Duodenal mucosa (tissue), 2 donors: ENCODE measurements around the gene PRSS33.

Experiments
- H3K27ac ChIP-seq: one replicate; pipeline ENCODE4 v1.7.0; 2013; ENCODE audit warnings: low read depth, low read length
- H3K27me3 ChIP-seq, 2 donors: one replicate each; pipeline ENCODE4 v1.7.0; 2013; ENCODE audit warnings: low read length in 2 of 2, control low read depth in 1 of 2; ENCODE audit not compliant: insufficient read depth in 2 of 2, control insufficient read depth in 1 of 2
- H3K36me3 ChIP-seq, 2 donors: one replicate each; pipeline ENCODE4 v1.7.0; 2013; ENCODE audit warnings: low read length in 2 of 2, control low read depth in 1 of 2; ENCODE audit not compliant: insufficient read depth in 2 of 2, control insufficient read depth in 1 of 2
- H3K4me1 ChIP-seq, 2 donors: one replicate each; pipeline ENCODE4 v1.7.0; 2013; ENCODE audit warnings: low read length in 2 of 2, control low read depth in 1 of 2; ENCODE audit not compliant: insufficient read depth in 2 of 2, control insufficient read depth in 1 of 2
- H3K4me3 ChIP-seq, 2 donors: one replicate each; pipeline ENCODE4 v1.7.0; 2013; ENCODE audit warnings: low read length in 2 of 2, low read depth in 1 of 2
- H3K9ac ChIP-seq, 2 donors: one replicate each; pipeline ENCODE4 v1.7.0; 2013; ENCODE audit warnings: low read length in 2 of 2, low read depth in 1 of 2
- H3K9me3 ChIP-seq, 2 donors: one replicate each; pipeline ENCODE4 v1.7.0; 2013; ENCODE audit warnings: low read length in 2 of 2, control low read depth in 1 of 2; ENCODE audit not compliant: control insufficient read depth in 1 of 2

Gene PRSS33

DNA sequence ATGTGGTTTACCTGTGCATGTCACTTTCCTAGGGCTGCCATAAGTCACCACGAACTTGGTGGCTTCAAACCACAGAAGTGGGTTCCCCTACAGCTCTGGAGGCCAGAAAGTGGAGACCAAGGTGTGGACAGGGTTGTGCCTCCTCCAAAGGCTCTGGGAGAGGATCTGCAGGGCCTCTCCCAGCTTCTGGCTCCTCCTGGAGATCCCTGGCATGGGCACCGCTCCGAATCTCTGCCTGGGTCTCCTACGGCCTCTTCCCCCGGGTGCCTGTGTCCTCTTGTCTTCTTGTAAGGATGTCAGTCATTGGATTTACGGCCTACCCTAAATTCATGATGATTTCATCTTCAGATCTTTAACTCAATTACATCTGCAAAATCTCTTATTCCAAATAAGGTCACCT, 37.4 kb downstream of the PRSS33 start:
- Histone ChIP-seq H3K27me3 (no peaks in the 10 kb centered on the region), H3K4me1 (peaks cover 17% of the 10 kb centered on the region in 2 donors), H3K36me3 (no peaks in the 10 kb centered on the region), H3K9me3 (no peaks in the 10 kb centered on the region), H3K9ac (no peak overlapping the region), H3K27ac (no peak overlapping the region), H3K4me3 (no peak overlapping the region)

DNA sequence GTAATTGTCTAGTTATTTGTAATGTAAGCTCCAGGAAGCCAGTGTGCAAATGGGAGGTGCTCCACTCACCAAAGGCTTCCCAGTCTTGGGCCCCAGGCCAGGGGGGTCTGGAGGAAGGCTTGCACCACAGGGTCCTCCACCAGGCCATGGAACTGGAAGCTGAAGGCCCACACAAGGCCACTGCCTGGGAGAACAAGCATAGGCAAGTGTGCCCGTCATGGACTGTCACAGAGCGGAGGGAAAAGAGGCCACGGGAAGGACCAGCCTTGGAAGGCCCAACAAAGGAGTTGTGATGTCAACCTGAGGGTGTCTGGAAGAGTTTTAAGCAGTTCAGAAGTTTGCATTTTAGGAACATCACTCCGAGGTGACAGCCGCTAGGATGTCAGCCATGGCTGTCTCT, 37.9 kb downstream of the PRSS33 start:
- Histone ChIP-seq H3K36me3 (no peaks in the 10 kb centered on the region), H3K9ac (no peak overlapping the region), H3K27me3 (no peaks in the 10 kb centered on the region), H3K27ac (no peak overlapping the region), H3K9me3 (no peaks in the 10 kb centered on the region), H3K4me3 (no peak overlapping the region), H3K4me1 (peaks cover 13% of the 10 kb centered on the region in 2 donors)

DNA sequence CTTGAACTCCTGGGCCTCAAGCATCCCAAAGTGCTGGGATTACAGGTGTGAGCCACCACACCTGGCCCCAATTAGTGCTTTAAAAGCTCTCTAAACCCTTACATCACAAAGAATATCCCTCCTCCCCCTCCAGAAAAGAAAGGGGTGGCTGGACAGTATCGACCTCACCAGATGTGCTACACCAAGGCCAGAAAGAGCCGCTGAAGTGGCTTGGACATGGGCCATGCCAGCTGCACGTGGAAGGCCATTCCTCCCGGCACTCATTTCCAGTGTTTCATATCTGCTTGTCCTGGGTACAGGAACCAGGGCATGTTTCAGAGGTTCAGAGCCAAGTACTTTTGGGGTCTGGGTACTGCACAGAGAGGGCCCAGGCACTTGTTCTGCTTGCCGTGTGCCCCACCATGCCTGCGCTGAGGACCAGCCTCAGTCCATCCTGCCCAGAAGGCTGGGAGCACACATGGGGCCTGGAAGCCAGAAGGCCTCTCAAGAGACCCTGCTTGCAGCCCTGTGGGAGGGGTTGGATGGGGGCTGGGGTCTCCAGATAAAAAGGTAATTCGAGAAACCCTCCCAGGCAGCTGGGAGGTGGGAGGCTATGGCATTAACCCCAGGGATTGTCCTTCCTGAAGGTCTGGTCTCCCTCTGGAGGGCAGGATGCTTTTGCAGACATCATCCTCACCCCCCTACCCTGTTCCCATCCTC, 38.5 kb downstream of the PRSS33 start:
- H3K4me3 ChIP-seq: no peak overlapping the region

DNA sequence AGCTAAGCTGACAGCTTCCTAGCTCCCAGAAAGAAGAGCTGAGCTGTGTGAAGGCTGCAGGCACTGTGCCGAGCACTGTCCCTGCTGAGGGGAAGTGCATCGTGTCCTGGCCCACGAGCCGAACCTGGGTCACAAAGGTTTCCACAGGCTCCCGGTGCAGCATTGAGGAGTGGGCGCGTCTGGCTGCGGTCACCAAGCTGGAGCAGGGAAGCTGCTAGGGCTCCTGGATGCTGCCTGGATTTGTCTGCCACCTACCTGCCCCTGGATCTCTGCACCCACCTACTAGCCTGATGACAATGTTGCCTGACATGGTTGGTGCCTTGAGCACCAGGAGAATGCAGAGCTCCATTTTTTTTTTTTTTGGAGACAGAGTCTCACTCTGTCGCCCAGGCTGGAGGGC, 41.4 kb downstream of the PRSS33 start:
- Histone ChIP-seq H3K4me1 (no peaks in the 10 kb centered on the region), H3K27me3 (no peaks in the 10 kb centered on the region), H3K36me3 (no peaks in the 10 kb centered on the region), H3K9ac (no peak overlapping the region), H3K27ac (no peak overlapping the region), H3K4me3 (no peak overlapping the region), H3K9me3 (no peaks in the 10 kb centered on the region)

More for the DNA sequence above, 38.5 kb downstream of the PRSS33 start:
- H3K27me3 ChIP-seq: no peaks in the 10 kb centered on the region
- H3K36me3 ChIP-seq: no peaks in the 10 kb centered on the region
- H3K9ac ChIP-seq: no peak overlapping the region
- no peaks in the 10 kb centered on the region for H3K9me3 ChIP-seq
- no peak overlapping the region for H3K27ac ChIP-seq
- peaks cover 7 to 10% of the 10 kb centered on the region in 2 donors for H3K4me1 ChIP-seq

DNA sequence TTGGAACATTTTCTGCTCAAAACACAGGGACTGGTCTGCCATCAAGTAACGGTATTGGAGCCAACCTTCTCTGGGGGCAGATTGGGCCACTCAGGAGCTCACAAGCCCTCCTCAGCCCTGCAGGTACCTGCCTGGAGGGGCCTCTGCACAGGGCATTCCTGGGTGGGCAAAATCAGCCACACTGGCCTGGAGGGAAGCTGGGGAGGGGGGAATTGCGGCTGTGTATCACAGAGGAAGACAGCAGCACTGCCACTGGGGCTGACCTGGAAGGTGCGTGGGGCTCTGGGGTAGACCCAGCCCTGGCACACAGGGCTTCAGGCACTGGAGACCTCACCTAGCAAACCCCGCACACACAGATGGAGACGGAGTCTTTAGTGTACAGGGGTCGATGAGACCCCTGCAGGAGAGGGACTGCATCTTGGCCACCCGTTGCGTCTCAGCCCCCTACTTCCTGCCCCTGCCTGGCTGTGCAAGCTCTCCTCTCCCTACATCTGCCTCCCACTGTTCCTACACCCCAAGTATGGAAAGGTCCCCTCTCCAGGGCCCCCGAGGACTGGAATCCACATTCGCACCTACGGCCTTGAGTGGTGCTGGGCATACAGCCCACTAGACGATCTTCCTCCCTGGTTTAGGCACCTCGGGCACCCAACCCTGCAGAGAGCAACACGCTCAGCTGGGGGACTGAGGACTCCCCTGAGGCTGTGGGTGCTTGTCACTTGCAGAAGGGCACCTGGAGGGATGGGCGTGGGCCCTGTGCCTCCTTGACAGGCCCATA, 42.1 kb downstream of the PRSS33 start:
- Histone ChIP-seq H3K4me1 (no peaks in the 10 kb centered on the region), H3K4me3 (no peak overlapping the region), H3K9ac (no peak overlapping the region), H3K9me3 (no peaks in the 10 kb centered on the region), H3K27me3 (no peaks in the 10 kb centered on the region), H3K36me3 (no peaks in the 10 kb centered on the region), H3K27ac (no peak overlapping the region)

DNA sequence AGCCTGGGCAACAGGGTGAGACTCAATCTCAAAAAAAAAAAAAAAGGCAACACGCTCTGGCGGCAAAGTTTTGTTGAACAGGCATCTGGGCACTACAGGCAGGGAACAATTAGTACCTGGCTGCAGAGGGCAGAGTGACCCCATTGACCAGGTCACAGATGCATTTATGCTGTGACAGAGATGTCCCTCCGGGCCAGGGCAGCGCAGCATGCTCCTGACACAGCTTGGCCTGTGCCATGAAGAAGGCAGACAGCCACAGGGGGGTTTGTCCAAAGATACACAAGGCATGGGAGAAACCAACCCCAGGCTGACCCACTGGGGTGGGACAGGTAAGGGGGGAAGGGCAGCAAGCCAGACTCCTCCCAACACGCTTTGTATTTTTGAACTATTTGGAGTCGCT, 42.6 kb downstream of the PRSS33 start:
- Histone ChIP-seq H3K4me3 (no peak overlapping the region), H3K27me3 (no peaks in the 10 kb centered on the region), H3K4me1 (no peaks in the 10 kb centered on the region), H3K9me3 (no peaks in the 10 kb centered on the region), H3K27ac (no peak overlapping the region), H3K36me3 (no peaks in the 10 kb centered on the region), H3K9ac (no peak overlapping the region)

DNA sequence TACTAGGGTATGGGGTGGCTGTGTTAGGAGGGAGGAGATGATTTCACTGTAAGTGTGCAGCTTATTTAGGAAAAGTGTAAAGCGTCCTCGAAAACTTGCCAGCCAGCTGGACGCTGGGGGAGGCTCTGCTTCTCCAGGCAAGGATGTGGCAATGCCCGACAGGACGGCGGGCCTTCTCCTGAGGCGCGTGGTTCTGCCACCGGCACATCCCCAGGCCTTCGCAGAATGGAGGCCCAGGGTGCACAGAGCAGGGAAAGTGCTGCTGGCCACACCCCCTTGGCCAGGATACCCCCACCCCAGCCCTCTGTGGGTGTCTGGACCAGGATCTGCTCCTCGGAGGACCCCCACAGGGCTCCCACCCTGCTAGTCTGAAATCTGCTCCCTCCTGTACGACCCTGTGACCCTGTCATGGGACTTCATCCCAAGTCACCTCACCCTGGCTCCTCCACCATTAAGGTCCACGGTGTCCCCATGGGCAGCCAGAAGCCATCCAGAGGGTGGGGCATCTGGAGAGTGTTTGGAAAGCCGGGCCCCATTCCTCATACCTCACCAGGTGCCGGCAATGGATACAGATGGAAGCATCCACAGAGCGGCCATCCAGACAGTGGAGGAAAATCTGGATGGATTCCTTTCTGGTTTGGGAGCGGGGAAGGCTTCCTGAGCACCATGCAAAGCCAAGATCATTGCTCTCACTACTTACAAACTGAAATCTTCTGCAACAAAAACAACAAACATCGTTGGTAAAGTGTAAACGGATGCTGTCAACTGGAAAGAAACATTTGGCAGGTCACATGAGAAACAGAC, 44.2 kb downstream of the PRSS33 start:
- Histone ChIP-seq H3K4me3 (no peak overlapping the region), H3K9me3 (no peaks in the 10 kb centered on the region), H3K27ac (no peak overlapping the region), H3K9ac (no peak overlapping the region), H3K4me1 (no peaks in the 10 kb centered on the region), H3K27me3 (no peaks in the 10 kb centered on the region), H3K36me3 (no peaks in the 10 kb centered on the region)

DNA sequence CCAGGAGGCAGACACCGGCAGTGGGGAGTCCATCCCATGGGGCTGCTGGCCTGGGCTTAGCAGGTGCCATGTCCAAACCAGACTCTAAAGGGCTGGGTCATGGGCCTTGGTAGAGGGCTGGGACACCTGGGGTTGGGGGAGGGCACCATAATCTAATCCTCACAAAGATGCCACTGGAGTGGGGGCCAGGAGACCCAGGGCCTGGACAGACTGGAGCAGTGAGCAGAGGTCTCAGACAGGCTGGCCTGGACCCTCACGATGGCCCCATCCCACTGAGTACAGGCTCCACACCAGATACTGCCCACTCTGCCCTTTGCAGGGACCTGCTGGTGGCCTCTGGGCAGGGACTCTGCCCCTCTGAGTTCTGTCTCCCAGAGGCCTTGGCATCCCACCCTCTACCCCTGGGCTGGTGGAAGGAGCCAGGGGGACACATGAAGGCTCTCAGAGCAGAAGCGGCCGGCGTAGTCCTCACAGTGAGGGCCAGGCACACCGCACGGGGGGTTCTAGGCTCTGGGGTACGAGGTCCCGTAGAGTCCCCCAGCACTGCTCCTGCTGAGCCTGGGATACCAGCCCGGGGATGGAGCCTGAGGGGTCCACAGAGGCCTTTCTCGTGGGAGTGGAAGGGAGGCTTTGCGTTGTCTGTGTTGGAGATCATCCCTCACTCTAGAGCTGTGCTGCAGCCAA, 44.9 kb downstream of the PRSS33 start:
- no peak overlapping the region for H3K27ac ChIP-seq
- no peaks in the 10 kb centered on the region for H3K36me3 ChIP-seq
- H3K4me3 ChIP-seq: no peak overlapping the region
- no peaks in the 10 kb centered on the region for H3K4me1 ChIP-seq
- H3K27me3 ChIP-seq: no peaks in the 10 kb centered on the region
- H3K9ac ChIP-seq: no peak overlapping the region
- H3K9me3 ChIP-seq: no peaks in the 10 kb centered on the region

DNA sequence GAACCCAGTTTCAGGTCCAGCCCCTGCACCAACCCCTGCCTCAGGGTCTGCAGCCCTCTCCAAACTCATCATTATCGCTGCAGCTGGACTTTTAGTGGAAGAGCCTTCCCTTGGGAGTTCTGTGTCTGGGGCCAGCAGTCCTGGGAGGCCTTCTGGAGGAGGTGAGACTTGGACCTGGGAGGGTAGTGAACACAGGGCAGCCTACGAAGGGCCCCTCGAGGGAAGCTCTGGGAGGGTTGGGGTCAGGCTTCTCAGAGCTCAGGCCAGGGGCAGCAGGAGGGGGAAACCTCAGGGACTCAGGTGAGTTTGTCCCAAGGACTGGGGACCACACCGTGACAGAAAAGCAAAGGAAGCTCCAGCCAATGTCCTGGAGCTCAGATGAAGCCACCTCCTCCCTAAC, 46.2 kb downstream of the PRSS33 start:
- H3K9ac ChIP-seq: no peak overlapping the region
- no peaks in the 10 kb centered on the region for H3K4me1 ChIP-seq
- H3K36me3 ChIP-seq: no peaks in the 10 kb centered on the region
- no peaks in the 10 kb centered on the region for H3K27me3 ChIP-seq
- no peak overlapping the region for H3K27ac ChIP-seq
- H3K9me3 ChIP-seq: no peaks in the 10 kb centered on the region
- H3K4me3 ChIP-seq: no peak overlapping the region
